Lower leg skin (tissue), 3 donors: ENCODE results near the gene PSORS1C2.

Source experiments
- CTCF ChIP-seq, 3 donors: fragments of 450-650 bp; IDR thresholded peaks; one replicate each; pipeline ENCODE4 v1.5.1; 2016; ENCODE audit warnings: antibody characterized with exemption in 3 of 3, mild to moderate bottlenecking in 3 of 3, moderate library complexity in 2 of 3
- POLR2A ChIP-seq, 2 donors: fragments of 450-650 bp; IDR thresholded peaks; one replicate each; pipeline ENCODE4 v1.6.1; 2016 to 2017; ENCODE audit warnings: antibody characterized with exemption in 2 of 2, mild to moderate bottlenecking in 1 of 2, moderate library complexity in 1 of 2

- TF ChIP-seq CTCF (IDR thresholded peaks at IDR 0.05) = no peak
- no peak for TF ChIP-seq POLR2A (IDR thresholded peaks at IDR 0.05)
These were observed 3.2 kb downstream of the PSORS1C2 start for GRCh38 chr6:31135710-31136109.
